SK-N-SH (cell line): ENCODE results near the gene SNX33. TPM values are rescaled to one million over a fixed set of nuclear protein-coding genes. Genes with fewer than 3 reads are reported as not detected.

Experiments
- CTCF ChIA-PET: fragments of 300-600, 350-600 bp; formaldehyde crosslinking; extraction: SDS; loops from one replicate; lab custom pipeline; 2021; lab: Yijun Ruan, JAX
- POLR2A ChIA-PET: fragments of 350-600 bp; sonication (Branson Sonifier 250); formaldehyde crosslinking; extraction: SDS; loops from one replicate; lab custom pipeline; 2020; ENCODE audit warnings: antibody characterized with exemption, inconsistent platforms; lab: Yijun Ruan, JAX
- DNase-seq: peaks from one replicate; pipeline ENCODE4 v3.0.0; 2012
- H2AFZ ChIP-seq: fragments of 200-600 bp; sonication (generic); 2 replicates; pipeline ENCODE4 v1.8.1; 2016; ENCODE audit warnings: antibody characterized with exemption, mild to moderate bottlenecking, low read depth
- H3F3A ChIP-seq: fragments of 200-600 bp; sonication (generic); replicated peaks from 2 replicates; pipeline ENCODE3; 2016; ENCODE audit warnings: antibody characterized with exemption, mild to moderate bottlenecking; ENCODE audit not compliant: insufficient read depth
- H3K27ac ChIP-seq, 2 experiments: fragments of 200-500 bp in 1 of 2; fragments of 200-600 bp in 1 of 2; sonication (Bioruptor generic) in 1 of 2; sonication (generic), shearing (Covaris generic) in 1 of 2; 2 replicates each; pipeline versions ENCODE4 v1.5.1 to v1.6.1; 2014 to 2016; ENCODE audit warnings: low read depth in 2 of 2, inconsistent platforms in 1 of 2, low read length in 1 of 2, mild to moderate bottlenecking in 1 of 2, mixed read lengths in 1 of 2
- H3K27me3 ChIP-seq: fragments of 200-600 bp; sonication (generic), shearing (Covaris generic); 2 replicates; pipeline ENCODE4 v1.6.1; 2016; ENCODE audit warnings: mixed run types; ENCODE audit not compliant: insufficient read depth
- H3K36me3 ChIP-seq, 2 experiments: fragments of 200-500 bp in 1 of 2; fragments of 200-600 bp in 1 of 2; sonication (Bioruptor generic) in 1 of 2; sonication (generic) in 1 of 2; replicated peaks in 1 of 2; 2 replicates each; pipeline versions ENCODE3 to v1.5.1; 2014 to 2016; ENCODE audit warnings: low read length in 1 of 2, mild to moderate bottlenecking in 1 of 2; ENCODE audit not compliant: insufficient read depth in 2 of 2, control insufficient read depth in 1 of 2
- H3K4me1 ChIP-seq, 2 experiments: fragments of 200-500 bp in 1 of 2; fragments of 200-600 bp in 1 of 2; sonication (Bioruptor generic) in 1 of 2; sonication (generic), shearing (Covaris generic) in 1 of 2; 2 replicates each; pipeline versions ENCODE4 v1.5.1 to v1.6.1; 2014 to 2016; ENCODE audit warnings: low read depth in 1 of 2, low read length in 1 of 2, mixed run types in 1 of 2; ENCODE audit not compliant: insufficient read depth in 2 of 2, control insufficient read depth in 1 of 2
- H3K4me2 ChIP-seq: fragments of 200-600 bp; sonication (generic), shearing (Covaris generic); 2 replicates; pipeline ENCODE4 v1.6.1; 2017; ENCODE audit warnings: mixed run types
- H3K4me3 ChIP-seq, 2 experiments: fragments of 200-500 bp in 1 of 2; fragments of 200-600 bp in 1 of 2; sonication (Bioruptor generic) in 1 of 2; sonication (generic), shearing (Covaris generic) in 1 of 2; 2 replicates each; pipeline versions ENCODE4 v1.5.1 to v1.8.1; 2014 to 2016; ENCODE audit warnings: low read depth in 2 of 2, inconsistent platforms in 1 of 2, low read length in 1 of 2, mild to moderate bottlenecking in 1 of 2, mixed read lengths in 1 of 2, moderate library complexity in 1 of 2
- H3K79me2 ChIP-seq: fragments of 200-600 bp; sonication (generic); 2 replicates; pipeline ENCODE4 v1.8.1; 2017; ENCODE audit warnings: mild to moderate bottlenecking; ENCODE audit not compliant: insufficient read depth
- H3K9ac ChIP-seq: fragments of 200-600 bp; sonication (generic); 2 replicates; pipeline ENCODE4 v1.6.1; 2017; ENCODE audit warnings: mixed run types
- H3K9me2 ChIP-seq: fragments of 200-600 bp; sonication (generic); 2 replicates; pipeline ENCODE4 v1.6.1; 2017; ENCODE audit warnings: mixed run types
- H3K9me3 ChIP-seq: fragments of 200-600 bp; sonication (generic); 2 replicates; pipeline ENCODE4 v1.6.1; 2017; ENCODE audit warnings: mixed run types, mild to moderate bottlenecking, moderate library complexity
- H4K20me1 ChIP-seq: fragments of 200-600 bp; sonication (generic); 2 replicates; pipeline ENCODE4 v1.6.1; 2017; ENCODE audit warnings: mild to moderate bottlenecking, mixed run types; ENCODE audit not compliant: insufficient read depth
- ELF1 ChIP-seq: IDR thresholded peaks from 2 replicates; pipeline ENCODE4 v1.4.0; 2012
- EP300 ChIP-seq, 2 experiments: IDR thresholded peaks; 2 replicates each; pipeline versions ENCODE4 v1.4.0 to v1.6.1; 2012; ENCODE audit warnings: borderline replicate concordance in 1 of 2, low read depth in 1 of 2, low read length in 1 of 2
- FOXJ3 ChIP-seq: sonication (generic); formaldehyde crosslinking; IDR thresholded peaks from 2 replicates; pipeline ENCODE4 v1.5.1; 2020; ENCODE audit warnings: mild to moderate bottlenecking, missing genetic modification reagents
- GATA2 ChIP-seq: sonication (generic); formaldehyde crosslinking; IDR thresholded peaks from 2 replicates; pipeline ENCODE4 v1.5.0; 2020; ENCODE audit warnings: mild to moderate bottlenecking, missing genetic modification reagents
- JUND ChIP-seq: IDR thresholded peaks from 2 replicates; pipeline ENCODE4 v1.4.0; 2012
- MEF2A ChIP-seq: IDR thresholded peaks from 2 replicates; pipeline ENCODE4 v1.4.0; 2012; ENCODE audit warnings: low read depth, borderline replicate concordance
- NFIC ChIP-seq: IDR thresholded peaks from 2 replicates; pipeline ENCODE4 v1.4.0; 2012; ENCODE audit warnings: borderline replicate concordance
- RAD21 ChIP-seq: IDR thresholded peaks from 2 replicates; pipeline ENCODE4 v1.6.1; 2012; ENCODE audit warnings: mild to moderate bottlenecking, low read length
- RCOR1 ChIP-seq: fragments of 150-350 bp; IDR thresholded peaks from 2 replicates; pipeline ENCODE4 v1.6.1; 2017; ENCODE audit warnings: antibody characterized with exemption, low read length
- RFX5 ChIP-seq: IDR thresholded peaks from 2 replicates; pipeline ENCODE4 v1.6.1; 2012; ENCODE audit warnings: mild to moderate bottlenecking, improper control_type of control experiment, low read length
- RXRA ChIP-seq: IDR thresholded peaks from 2 replicates; pipeline ENCODE4 v1.4.0; 2012; ENCODE audit warnings: low read depth, mild to moderate bottlenecking, borderline replicate concordance
- SMC3 ChIP-seq: IDR thresholded peaks from 2 replicates; pipeline ENCODE4 v1.6.1; 2012; ENCODE audit warnings: low read depth, low read length, improper control_type of control experiment
- TCF12 ChIP-seq: IDR thresholded peaks from 2 replicates; pipeline ENCODE4 v1.4.0; 2012
- YY1 ChIP-seq: IDR thresholded peaks from 2 replicates; pipeline ENCODE4 v1.4.0; 2012; ENCODE audit warnings: low read depth, mild to moderate bottlenecking
- WGBS: methylation state at CpG from one replicate; pipeline ENCODE4 v1.1.6; 2017; ENCODE audit warnings: low lambda C conversion rate; 5-methylcytosine and 5-hydroxymethylcytosine counted together
- polyA plus RNA-seq, 3 experiments: library from polyadenylated mRNA; depleted of rRNA; stranded (reverse); fragments of >200 nt; gene quantifications; 2 replicates each; pipeline ENCODE4 v1.2.3, GENCODE V29; 2012
- TF ChIP-seq, protein P1 (sequence below): IDR thresholded peaks from 2 replicates; pipeline ENCODE4 v1.4.0; 2012; ENCODE audit warnings: low read depth
- TF ChIP-seq, protein P2 (sequence below): IDR thresholded peaks from 2 replicates; pipeline ENCODE4; 2012

SNX33 gene
- polyA plus RNA-seq, 1 of the 3 experiments (the other 2 are of a cell fraction) = 7.7 TPM

DNA sequence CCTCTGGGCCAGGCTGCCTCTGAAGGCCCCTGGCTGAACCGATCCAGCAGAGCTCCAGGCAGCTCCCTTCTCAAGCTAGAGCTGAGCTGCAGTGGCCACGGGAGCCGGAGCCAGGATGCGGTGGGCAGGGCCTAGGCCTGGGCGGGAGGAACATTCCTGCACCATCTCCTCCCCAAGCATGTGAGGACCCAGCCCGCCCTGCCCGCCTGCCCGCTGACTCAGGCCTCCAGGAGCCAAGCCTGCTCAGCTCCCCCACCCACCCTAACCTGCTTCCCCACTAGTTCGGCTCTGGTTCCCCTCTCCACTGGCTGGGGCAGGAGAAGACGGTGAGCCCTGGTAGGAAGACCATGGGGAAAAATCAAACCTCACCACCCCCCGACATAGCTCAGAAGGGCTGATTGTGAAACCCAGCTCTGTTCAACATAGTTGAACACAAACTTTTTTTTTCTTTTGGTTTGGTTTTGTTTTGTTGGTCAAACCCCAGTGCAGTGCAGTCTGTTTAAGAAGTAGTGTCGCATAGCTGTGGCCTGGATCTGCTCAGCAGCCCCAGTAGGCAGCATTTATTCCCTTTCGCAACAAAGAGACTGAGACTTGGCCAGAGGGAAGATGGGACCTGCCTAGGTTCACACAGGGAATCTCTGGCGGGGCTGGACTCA, 13.5 kb downstream of the SNX33 start (continued):
- TF ChIP-seq EP300 (IDR thresholded peaks at IDR 0.05; ENCODE audit: borderline replicate concordance in 1 of 2, low read depth in 1 of 2, low read length in 1 of 2) = 0 out of 4 replicates have a peak, but pooled peaks of 1 of the 2 experiments have one; percentile 28
- no peak for TF ChIP-seq RCOR1
- TF ChIP-seq FOXJ3 (CRISPR knock-in tag) = no peak
- TF ChIP-seq, protein P1, sequence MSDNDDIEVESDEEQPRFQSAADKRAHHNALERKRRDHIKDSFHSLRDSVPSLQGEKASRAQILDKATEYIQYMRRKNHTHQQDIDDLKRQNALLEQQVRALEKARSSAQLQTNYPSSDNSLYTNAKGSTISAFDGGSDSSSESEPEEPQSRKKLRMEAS = peak; percentile 73
- TF ChIP-seq, protein P2, sequence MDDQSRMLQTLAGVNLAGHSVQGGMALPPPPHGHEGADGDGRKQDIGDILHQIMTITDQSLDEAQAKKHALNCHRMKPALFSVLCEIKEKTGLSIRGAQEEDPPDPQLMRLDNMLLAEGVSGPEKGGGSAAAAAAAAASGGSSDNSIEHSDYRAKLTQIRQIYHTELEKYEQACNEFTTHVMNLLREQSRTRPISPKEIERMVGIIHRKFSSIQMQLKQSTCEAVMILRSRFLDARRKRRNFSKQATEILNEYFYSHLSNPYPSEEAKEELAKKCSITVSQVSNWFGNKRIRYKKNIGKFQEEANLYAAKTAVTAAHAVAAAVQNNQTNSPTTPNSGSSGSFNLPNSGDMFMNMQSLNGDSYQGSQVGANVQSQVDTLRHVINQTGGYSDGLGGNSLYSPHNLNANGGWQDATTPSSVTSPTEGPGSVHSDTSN = no peak
- peak; percentile 41; the same call in 1 of the 2 replicates for TF ChIP-seq NFIC
- no peak for TF ChIP-seq RAD21
- no peak for TF ChIP-seq MEF2A

DNA sequence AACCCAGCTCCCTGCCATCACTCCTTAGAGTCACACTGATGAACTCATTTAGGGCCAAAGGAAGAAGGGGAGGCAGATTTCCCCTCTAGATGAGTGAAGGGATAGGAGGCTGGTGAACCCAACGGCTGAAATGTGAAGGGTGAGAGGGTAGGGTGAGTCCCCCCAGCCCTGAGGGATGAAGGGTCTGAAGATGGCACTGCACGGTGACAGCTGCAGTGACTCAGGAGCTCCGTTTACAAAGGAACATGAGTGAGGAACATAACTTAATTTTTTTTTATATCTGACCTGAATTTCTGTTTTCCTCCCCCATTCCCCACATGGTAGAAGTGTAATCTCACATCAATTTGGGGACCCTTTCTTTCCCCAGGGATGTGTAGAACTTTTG, 14.0 kb downstream of the SNX33 start:
- CTCF ChIA-PET = interaction anchor here (1.6 to 3.2 kb wide), 3 partner anchors 11 to 294 kb away, joined by 4 to 22 read pairs (median 5); partner anchors contain the start of gene SNX33
- TF ChIP-seq RFX5 = no peak
- TF ChIP-seq TCF12 = no peak
- no peak for TF ChIP-seq RXRA
- no peak for TF ChIP-seq SMC3
- no peak for TF ChIP-seq JUND
- TF ChIP-seq ELF1 = no peak
- no peak for TF ChIP-seq MEF2A
- no peak for TF ChIP-seq YY1
- TF ChIP-seq, protein P1 = no peak
- TF ChIP-seq GATA2 (CRISPR knock-in tag) = no peak
- TF ChIP-seq, all 33 proteins: peak for 0
- peaks cover 24 to 34% of the 10 kb centered on the region in 2 experiments; a peak in 3 of 4 replicates for H3K4me1 ChIP-seq
- peak overlapping the region; percentile 72 for H3K9ac ChIP-seq
- H3K4me3 ChIP-seq = no peak overlapping the region
- 78% methylated on average over 3 of the region's 3 CpGs for WGBS
- H3K79me2 ChIP-seq = peaks cover 27% of the 10 kb centered on the region; the same call in 1 of the 2 replicates
- H3K27me3 ChIP-seq = no peaks in the 10 kb centered on the region
- H3K9me2 ChIP-seq = no peaks in the 10 kb centered on the region
- peak overlapping the region; percentile 49; the same call in 1 of the 2 replicates for H3K4me2 ChIP-seq
- H3K27ac ChIP-seq = peak overlapping the region; percentile 77 to 96; a peak in 3 of 4 replicates
- no peak overlapping the region for H2AFZ ChIP-seq
- no peak for DNase-seq
- peaks cover 0 to 12% of the 10 kb centered on the region in 2 experiments for H3K36me3 ChIP-seq
- H4K20me1 ChIP-seq = no peaks in the 10 kb centered on the region
- H3F3A ChIP-seq = peaks cover 29% of the 10 kb centered on the region
- H3K9me3 ChIP-seq = no peaks in the 10 kb centered on the region
- POLR2A ChIA-PET = interaction anchor here (1.8 kb wide), 1 partner anchor 14 kb away, joined by 6 read pairs; the partner anchor contains the start of gene SNX33
